Gastrocnemius medialis (tissue), 4 donors: ENCODE results near the gene RASSF1.

ENCODE experiments used
- POLR2A ChIP-seq, 2 donors: fragments of 450-650 bp; IDR thresholded peaks; one replicate each; pipeline ENCODE4 v1.6.1; 2017; ENCODE audit warnings: antibody characterized with exemption in 2 of 2, mild to moderate bottlenecking in 2 of 2, moderate library complexity in 2 of 2
- TF ChIP-seq, protein P1 (sequence below), 5 experiments: fragments of 450-650 bp in 3 of 5; fragments of 200-600 bp in 2 of 5; sonication (generic) in 2 of 5; IDR thresholded peaks in 4 of 5; conservative IDR thresholded peaks in 1 of 5; 1 replicate in 4 of 5; 2 replicates in 1 of 5; pipeline ENCODE4 v1.5.1; 2016 to 2019; ENCODE audit warnings: antibody characterized with exemption in 5 of 5, mild to moderate bottlenecking in 3 of 5, moderate library complexity in 3 of 5

- TF ChIP-seq, protein P1, sequence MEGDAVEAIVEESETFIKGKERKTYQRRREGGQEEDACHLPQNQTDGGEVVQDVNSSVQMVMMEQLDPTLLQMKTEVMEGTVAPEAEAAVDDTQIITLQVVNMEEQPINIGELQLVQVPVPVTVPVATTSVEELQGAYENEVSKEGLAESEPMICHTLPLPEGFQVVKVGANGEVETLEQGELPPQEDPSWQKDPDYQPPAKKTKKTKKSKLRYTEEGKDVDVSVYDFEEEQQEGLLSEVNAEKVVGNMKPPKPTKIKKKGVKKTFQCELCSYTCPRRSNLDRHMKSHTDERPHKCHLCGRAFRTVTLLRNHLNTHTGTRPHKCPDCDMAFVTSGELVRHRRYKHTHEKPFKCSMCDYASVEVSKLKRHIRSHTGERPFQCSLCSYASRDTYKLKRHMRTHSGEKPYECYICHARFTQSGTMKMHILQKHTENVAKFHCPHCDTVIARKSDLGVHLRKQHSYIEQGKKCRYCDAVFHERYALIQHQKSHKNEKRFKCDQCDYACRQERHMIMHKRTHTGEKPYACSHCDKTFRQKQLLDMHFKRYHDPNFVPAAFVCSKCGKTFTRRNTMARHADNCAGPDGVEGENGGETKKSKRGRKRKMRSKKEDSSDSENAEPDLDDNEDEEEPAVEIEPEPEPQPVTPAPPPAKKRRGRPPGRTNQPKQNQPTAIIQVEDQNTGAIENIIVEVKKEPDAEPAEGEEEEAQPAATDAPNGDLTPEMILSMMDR (IDR thresholded peaks at IDR 0.05 in 4 of 5, conservative IDR thresholded peaks at IDR 0.05 in 1 of 5) = no peak
- TF ChIP-seq POLR2A (IDR thresholded peaks at IDR 0.05) = no peak
These were observed 25.8 kb downstream of the RASSF1 start for GRCh38 chr3:50314816-50315215.
